Sigmoid colon (tissue), 7 donors: ENCODE results near the gene ACSS2. TPM values are rescaled to one million over a fixed set of nuclear protein-coding genes. Genes with fewer than 3 reads are reported as not detected.

Experiments
- DNase-seq: peaks from one replicate; pipeline ENCODE4 v3.0.0-alpha.2; 2019
- H3K27ac ChIP-seq, 4 donors: fragments of 200-600 bp; sonication (generic); one replicate each; pipeline ENCODE4 v1.5.1; 2016 to 2019; ENCODE audit warnings: mild to moderate bottlenecking in 1 of 4
- H3K27me3 ChIP-seq, 3 donors: fragments of 200-600 bp; sonication (generic); one replicate each; pipeline ENCODE4 v1.5.1; 2019; ENCODE audit warnings: mild to moderate bottlenecking in 1 of 3
- H3K36me3 ChIP-seq, 4 donors: fragments of 200-600 bp; sonication (generic); one replicate each; pipeline ENCODE4 v1.5.1; 2016 to 2019
- H3K4me1 ChIP-seq, 4 donors: fragments of 200-600 bp; sonication (generic); one replicate each; pipeline ENCODE4 v1.5.1; 2017 to 2019
- H3K4me3 ChIP-seq, 4 donors: fragments of 200-600 bp; sonication (generic); one replicate each; pipeline ENCODE4 v1.5.1; 2017 to 2019; ENCODE audit warnings: mild to moderate bottlenecking in 2 of 4, moderate library complexity in 1 of 4
- H3K9me3 ChIP-seq, 4 donors: fragments of 200-600 bp in 3 of 4; sonication (generic) in 3 of 4; one replicate each; pipeline versions ENCODE4 v1.5.1 to v1.6.1; 2013 to 2019
- CTCF ChIP-seq, 4 experiments: fragments of 450-650 bp in 3 of 4; fragments of 200-600 bp in 1 of 4; IDR thresholded peaks; one replicate each; pipeline ENCODE4 v1.5.1; 2016 to 2019; ENCODE audit warnings: antibody characterized with exemption in 4 of 4, mild to moderate bottlenecking in 3 of 4, moderate library complexity in 2 of 4
- EP300 ChIP-seq, 4 donors: sonication (generic); formaldehyde crosslinking; IDR thresholded peaks; one replicate each; pipeline ENCODE4 v1.6.1; 2017; ENCODE audit warnings: antibody characterized with exemption in 4 of 4
- POLR2A ChIP-seq, 2 donors: fragments of 450-650 bp; IDR thresholded peaks; one replicate each; pipeline ENCODE4 v1.6.1; 2016; ENCODE audit warnings: antibody characterized with exemption in 2 of 2, mild to moderate bottlenecking in 2 of 2, moderate library complexity in 2 of 2
- POLR2AphosphoS5 ChIP-seq, 4 donors: sonication (generic); formaldehyde crosslinking; IDR thresholded peaks; one replicate each; pipeline ENCODE4 v1.6.1; 2017; ENCODE audit warnings: antibody characterized with exemption in 4 of 4
- WGBS, 2 donors: extraction: QIAGEN DNeasy Blood & Tissue Kit; methylation state at CpG; one replicate each; pipeline ENCODE4 v1.1.7; 2013; 5-methylcytosine and 5-hydroxymethylcytosine counted together
- intact Hi-C: fragments of 100-400 bp; cut with DNase I; formaldehyde crosslinking; loops from one replicate; pipeline ENCODE4 v1.15.1; 2023
- polyA plus RNA-seq, 3 donors: library from polyadenylated mRNA; stranded (reverse); fragments of 200-250 nt; gene quantifications; one replicate each; pipeline ENCODE4 v1.2.3, GENCODE V29; 2013
- total RNA-seq, 4 donors: library from RNA; depleted of rRNA; stranded (reverse); fragments of >200 nt; gene quantifications; one replicate each; pipeline ENCODE4 v1.1.0, GENCODE V29; 2016
- donor health status: healthy with polysubstance abuse.
- donor health status: Bipolar disorder and iron deficiency.
- donor health status: healthy.

The ACSS2 gene
- total and polyA plus RNA-seq, 7 donors = 29.7 to 232 (median 70.1) TPM

DNA sequence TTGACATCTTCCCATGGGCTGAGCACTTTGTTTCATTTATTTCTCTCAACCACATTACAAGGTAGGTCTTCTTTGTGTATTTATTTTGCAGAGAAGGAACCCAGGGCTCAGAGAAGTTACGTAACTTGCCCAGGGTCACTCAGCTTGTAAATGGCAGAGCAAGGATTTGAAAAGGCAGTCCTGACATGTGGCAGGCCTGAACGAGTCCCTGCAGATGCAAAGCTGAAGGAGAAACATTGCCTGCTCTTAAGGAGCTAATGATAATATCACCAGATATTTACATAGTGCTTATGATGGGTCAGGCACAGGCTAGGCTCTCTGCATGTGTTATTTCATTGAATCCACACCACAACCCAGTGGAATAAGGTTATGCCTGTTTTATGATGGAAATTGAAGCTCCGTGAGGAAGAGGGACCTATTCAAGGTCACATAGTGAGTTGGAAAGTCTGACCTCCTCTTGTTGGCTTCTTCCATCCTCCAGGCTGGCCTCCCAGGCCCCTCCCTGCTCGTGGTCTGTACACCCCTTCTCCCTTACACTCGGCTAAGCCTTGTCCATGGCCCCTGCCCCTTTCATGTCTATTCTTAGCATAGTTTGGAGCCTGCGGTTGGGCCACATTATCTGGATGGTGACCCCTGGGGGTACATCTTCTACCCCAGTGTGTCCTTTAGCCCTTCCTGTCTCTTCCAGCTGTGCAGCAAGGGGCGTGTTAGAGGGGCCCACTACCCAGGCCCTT is 91.8 kb downstream of the ACSS2 start:
- no peak overlapping the region for H3K27ac ChIP-seq
- H3K36me3 ChIP-seq = no peaks in the 10 kb centered on the region
- H3K4me1 ChIP-seq = no peaks in the 10 kb centered on the region
- WGBS, 2 donors = 87 to 91% methylated on average over 7 of the region's 7 CpGs
- intact Hi-C loops = no loop called here
- no peak overlapping the region for H3K4me3 ChIP-seq
- TF ChIP-seq POLR2A (IDR thresholded peaks at IDR 0.05) = no peak
- H3K9me3 ChIP-seq = no peaks in the 10 kb centered on the region
- DNase-seq = no peak
- no peaks in the 10 kb centered on the region for H3K27me3 ChIP-seq

DNA sequence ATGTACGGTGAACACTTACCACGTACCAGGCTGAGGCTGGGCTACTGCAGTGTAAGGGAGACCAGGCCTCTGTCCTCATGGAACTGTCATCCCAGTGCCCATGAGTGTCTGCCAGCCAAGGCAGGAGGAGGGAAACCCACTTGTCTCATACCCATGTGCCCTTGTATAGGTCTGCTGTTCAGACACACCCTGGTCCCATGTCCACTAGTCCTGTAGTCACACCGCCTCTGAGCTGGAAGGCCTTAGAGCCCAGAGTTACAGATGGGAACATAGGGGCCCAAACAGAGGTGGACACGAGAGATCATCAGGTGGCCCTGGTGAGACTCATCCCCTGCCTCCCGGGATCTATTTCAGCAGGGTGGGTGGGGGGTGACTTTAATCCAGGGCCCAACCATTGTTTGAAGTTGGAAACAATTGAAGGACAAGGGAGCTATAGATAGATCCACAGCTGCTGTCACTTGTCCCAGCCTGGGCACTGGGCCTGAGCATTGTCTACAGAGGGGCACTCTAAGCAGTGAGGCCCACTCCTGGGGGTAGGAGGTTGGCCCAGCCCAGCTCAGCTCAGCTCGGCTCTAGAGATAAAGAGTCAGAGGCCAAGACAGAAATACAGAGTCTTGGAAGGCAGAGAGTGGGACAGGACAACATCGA is 93.9 kb downstream of the ACSS2 start:
- Histone ChIP-seq H3K9me3 (no peaks in the 10 kb centered on the region), H3K27me3 (no peaks in the 10 kb centered on the region), H3K4me1 (no peaks in the 10 kb centered on the region), H3K4me3 (no peak overlapping the region), H3K27ac (no peak overlapping the region), H3K36me3 (no peaks in the 10 kb centered on the region)
- 96% methylated on average over 7 of the region's 7 CpGs for WGBS, 2 donors
- intact Hi-C loops = no loop called here
- no peak for TF ChIP-seq POLR2A (IDR thresholded peaks at IDR 0.05)
- no peak for TF ChIP-seq POLR2AphosphoS5 (IDR thresholded peaks at IDR 0.05)
- TF ChIP-seq EP300 (IDR thresholded peaks at IDR 0.05) = no peak
- no peak for TF ChIP-seq CTCF (IDR thresholded peaks at IDR 0.05)
- no peak for DNase-seq

GRCh38 chr20:34970846-34971560 is 94.6 kb downstream of the ACSS2 start:
- intact Hi-C loops = no loop called here
- H3K27me3 ChIP-seq = no peaks in the 10 kb centered on the region
- WGBS, 2 donors = 94 to 95% methylated on average over 9 of the region's 9 CpGs
- no peak overlapping the region for H3K4me3 ChIP-seq
- H3K36me3 ChIP-seq = no peaks in the 10 kb centered on the region
- no peaks in the 10 kb centered on the region for H3K9me3 ChIP-seq
- H3K4me1 ChIP-seq = no peaks in the 10 kb centered on the region
- DNase-seq = no peak
- TF ChIP-seq POLR2AphosphoS5 (IDR thresholded peaks at IDR 0.05) = no peak
- no peak for TF ChIP-seq CTCF (IDR thresholded peaks at IDR 0.05)
- no peak overlapping the region for H3K27ac ChIP-seq

GRCh38 chr20:34971561-34972235 is 95.3 kb downstream of the ACSS2 start:
- no peaks in the 10 kb centered on the region for H3K9me3 ChIP-seq
- H3K4me1 ChIP-seq = no peaks in the 10 kb centered on the region
- TF ChIP-seq CTCF (IDR thresholded peaks at IDR 0.05) (no peak), POLR2A (IDR thresholded peaks at IDR 0.05) (no peak), EP300 (IDR thresholded peaks at IDR 0.05) (no peak), POLR2AphosphoS5 (IDR thresholded peaks at IDR 0.05) (no peak)
- H3K27ac ChIP-seq = no peak overlapping the region
- no peaks in the 10 kb centered on the region for H3K36me3 ChIP-seq
- intact Hi-C loops = no loop called here
- peaks cover 0 to 6% (median 0%) of the 10 kb centered on the region in 3 donors for H3K27me3 ChIP-seq
- H3K4me3 ChIP-seq = no peak overlapping the region
- 86 to 88% methylated on average over 10 of the region's 10 CpGs for WGBS, 2 donors
- DNase-seq = no peak

GRCh38 chr20:34974246-34974645 is 97.8 kb downstream of the ACSS2 start:
- Histone ChIP-seq H3K27me3 (peaks cover 0 to 20% (median 2%) of the 10 kb centered on the region in 3 donors), H3K4me1 (no peaks in the 10 kb centered on the region), H3K4me3 (no peak overlapping the region), H3K36me3 (no peaks in the 10 kb centered on the region), H3K27ac (no peak overlapping the region), H3K9me3 (no peaks in the 10 kb centered on the region)
- intact Hi-C loops = no loop called here
- no peak for DNase-seq
- WGBS, 2 donors = 81 to 83% methylated on average over 4 of the region's 4 CpGs
- no peak for TF ChIP-seq POLR2AphosphoS5 (IDR thresholded peaks at IDR 0.05)
- TF ChIP-seq CTCF (IDR thresholded peaks at IDR 0.05) = no peak
- TF ChIP-seq EP300 (IDR thresholded peaks at IDR 0.05) = no peak
- no peak for TF ChIP-seq POLR2A (IDR thresholded peaks at IDR 0.05)
